ENCODE data around the gene GPR108. TPM values are rescaled to one million over a fixed set of nuclear protein-coding genes. Genes with fewer than 3 reads are reported as not detected.

GPR108 gene
- total RNA-seq, 1 donor from 2014 or later, result 72.8 TPM

DNA sequence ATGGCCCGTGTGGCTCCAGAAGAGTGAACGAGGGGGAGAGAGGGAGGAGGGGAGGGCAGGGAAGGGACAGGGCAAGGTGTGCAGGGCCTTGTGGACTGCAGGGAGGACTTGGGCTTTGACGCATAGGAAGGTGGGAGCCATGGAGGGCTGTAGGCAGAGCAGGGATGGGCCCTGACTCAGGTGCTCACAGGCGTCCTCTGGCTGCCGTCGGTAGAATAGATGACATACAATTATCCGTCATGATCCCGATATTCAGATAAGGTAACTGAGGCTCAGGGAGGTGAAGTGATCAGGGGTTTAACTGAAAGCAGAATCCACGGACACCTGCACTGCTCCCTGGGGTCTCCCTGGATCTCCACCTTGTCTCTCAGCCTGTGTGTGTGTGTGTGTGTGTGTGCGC lies 20.3 kb downstream of the GPR108 start:
- Mint-ChIP-seq H3K27me3 (peaks cover 25% of the 10 kb centered on the region), H3K9me3 (ENCODE audit: low read depth) (no peaks in the 10 kb centered on the region), H3K36me3 (ENCODE audit: insufficient read depth) (no peaks in the 10 kb centered on the region), H3K4me1 (ENCODE audit: low read depth) (no peaks in the 10 kb centered on the region), H3K27ac (no peak overlapping the region), H3K4me3 (ENCODE audit: low read depth) (no peak overlapping the region)
- no peak for DNase-seq (ENCODE audit: low spot score, unreplicated experiment)
- TF ChIP-seq, protein P1, sequence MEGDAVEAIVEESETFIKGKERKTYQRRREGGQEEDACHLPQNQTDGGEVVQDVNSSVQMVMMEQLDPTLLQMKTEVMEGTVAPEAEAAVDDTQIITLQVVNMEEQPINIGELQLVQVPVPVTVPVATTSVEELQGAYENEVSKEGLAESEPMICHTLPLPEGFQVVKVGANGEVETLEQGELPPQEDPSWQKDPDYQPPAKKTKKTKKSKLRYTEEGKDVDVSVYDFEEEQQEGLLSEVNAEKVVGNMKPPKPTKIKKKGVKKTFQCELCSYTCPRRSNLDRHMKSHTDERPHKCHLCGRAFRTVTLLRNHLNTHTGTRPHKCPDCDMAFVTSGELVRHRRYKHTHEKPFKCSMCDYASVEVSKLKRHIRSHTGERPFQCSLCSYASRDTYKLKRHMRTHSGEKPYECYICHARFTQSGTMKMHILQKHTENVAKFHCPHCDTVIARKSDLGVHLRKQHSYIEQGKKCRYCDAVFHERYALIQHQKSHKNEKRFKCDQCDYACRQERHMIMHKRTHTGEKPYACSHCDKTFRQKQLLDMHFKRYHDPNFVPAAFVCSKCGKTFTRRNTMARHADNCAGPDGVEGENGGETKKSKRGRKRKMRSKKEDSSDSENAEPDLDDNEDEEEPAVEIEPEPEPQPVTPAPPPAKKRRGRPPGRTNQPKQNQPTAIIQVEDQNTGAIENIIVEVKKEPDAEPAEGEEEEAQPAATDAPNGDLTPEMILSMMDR (IDR thresholded peaks at IDR 0.05; ENCODE audit: unreplicated experiment), result peak; percentile 12

DNA sequence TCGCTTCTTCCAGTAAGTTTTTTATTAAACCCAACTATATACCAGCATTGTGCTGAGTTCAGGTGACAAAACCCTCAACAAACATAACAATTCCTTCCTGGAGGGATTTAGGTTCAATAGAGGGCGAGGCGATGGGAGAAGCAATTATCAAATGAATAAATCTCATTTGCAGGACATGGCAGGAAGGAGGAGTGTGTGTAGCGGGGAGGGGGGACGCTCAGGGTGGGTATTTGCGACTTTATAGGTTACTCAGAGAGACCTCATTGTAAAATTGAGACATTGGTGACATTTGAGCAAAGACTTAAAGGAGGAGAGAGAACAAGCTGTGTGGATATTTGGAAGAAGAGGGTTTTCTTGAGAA lies 20.8 kb downstream of the GPR108 start:
- Mint-ChIP-seq H3K36me3 (ENCODE audit: insufficient read depth) (no peaks in the 10 kb centered on the region), H3K4me1 (ENCODE audit: low read depth) (no peaks in the 10 kb centered on the region), H3K27me3 (peaks cover 28% of the 10 kb centered on the region), H3K27ac (no peak overlapping the region), H3K4me3 (ENCODE audit: low read depth) (no peak overlapping the region), H3K9me3 (ENCODE audit: low read depth) (no peaks in the 10 kb centered on the region)
- no peak for DNase-seq (ENCODE audit: low spot score, unreplicated experiment)
- TF ChIP-seq, protein P1 (IDR thresholded peaks at IDR 0.05; ENCODE audit: unreplicated experiment), result no peak

DNA sequence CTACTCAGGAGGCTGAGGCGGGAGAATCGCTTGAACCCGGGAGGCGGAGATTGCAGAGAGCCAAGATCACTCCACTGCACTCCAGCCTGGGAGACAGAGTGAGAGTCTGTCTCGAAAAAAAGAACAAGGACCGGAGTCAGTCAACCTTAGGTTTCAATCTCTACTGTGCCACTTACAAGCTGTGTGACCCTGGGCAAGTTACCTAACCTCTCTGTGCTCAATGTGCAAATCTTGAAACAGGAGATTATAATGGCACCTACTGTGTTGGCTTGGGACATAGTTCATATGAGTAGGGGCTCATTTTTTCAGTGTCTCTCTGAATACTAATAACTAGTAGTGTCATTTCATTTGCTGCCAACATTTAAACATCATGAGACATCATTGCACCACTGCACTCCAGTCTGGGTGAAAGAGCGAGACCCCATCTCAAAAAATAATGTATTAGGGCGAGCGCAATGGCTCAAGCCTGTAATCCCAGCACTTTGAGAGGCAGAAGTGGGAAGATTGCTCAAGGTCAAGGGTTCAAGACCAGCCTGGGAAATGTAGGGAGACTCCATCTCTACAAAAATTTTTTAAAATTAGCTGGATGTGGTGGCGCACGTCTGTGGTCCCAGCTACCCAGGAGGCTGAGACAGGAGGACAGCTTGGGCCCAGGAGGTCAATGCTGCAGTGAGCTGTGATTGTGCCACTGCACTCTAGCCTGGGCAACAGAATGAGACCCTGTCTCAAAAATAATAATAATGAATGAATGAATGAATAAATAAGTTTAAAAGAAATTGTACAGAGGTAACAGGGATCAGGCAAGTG lies 22.4 kb downstream of the GPR108 start:
- no peak overlapping the region for H3K4me3 Mint-ChIP-seq (ENCODE audit: low read depth)
- H3K9me3 Mint-ChIP-seq (ENCODE audit: low read depth), result no peaks in the 10 kb centered on the region
- H3K27me3 Mint-ChIP-seq, result peaks cover 42% of the 10 kb centered on the region
- DNase-seq (ENCODE audit: low spot score, unreplicated experiment), result no peak
- H3K36me3 Mint-ChIP-seq (ENCODE audit: insufficient read depth), result no peaks in the 10 kb centered on the region
- TF ChIP-seq, protein P1 (IDR thresholded peaks at IDR 0.05; ENCODE audit: unreplicated experiment), result no peak
- no peaks in the 10 kb centered on the region for H3K4me1 Mint-ChIP-seq (ENCODE audit: low read depth)
- H3K27ac Mint-ChIP-seq, result no peak overlapping the region

DNA sequence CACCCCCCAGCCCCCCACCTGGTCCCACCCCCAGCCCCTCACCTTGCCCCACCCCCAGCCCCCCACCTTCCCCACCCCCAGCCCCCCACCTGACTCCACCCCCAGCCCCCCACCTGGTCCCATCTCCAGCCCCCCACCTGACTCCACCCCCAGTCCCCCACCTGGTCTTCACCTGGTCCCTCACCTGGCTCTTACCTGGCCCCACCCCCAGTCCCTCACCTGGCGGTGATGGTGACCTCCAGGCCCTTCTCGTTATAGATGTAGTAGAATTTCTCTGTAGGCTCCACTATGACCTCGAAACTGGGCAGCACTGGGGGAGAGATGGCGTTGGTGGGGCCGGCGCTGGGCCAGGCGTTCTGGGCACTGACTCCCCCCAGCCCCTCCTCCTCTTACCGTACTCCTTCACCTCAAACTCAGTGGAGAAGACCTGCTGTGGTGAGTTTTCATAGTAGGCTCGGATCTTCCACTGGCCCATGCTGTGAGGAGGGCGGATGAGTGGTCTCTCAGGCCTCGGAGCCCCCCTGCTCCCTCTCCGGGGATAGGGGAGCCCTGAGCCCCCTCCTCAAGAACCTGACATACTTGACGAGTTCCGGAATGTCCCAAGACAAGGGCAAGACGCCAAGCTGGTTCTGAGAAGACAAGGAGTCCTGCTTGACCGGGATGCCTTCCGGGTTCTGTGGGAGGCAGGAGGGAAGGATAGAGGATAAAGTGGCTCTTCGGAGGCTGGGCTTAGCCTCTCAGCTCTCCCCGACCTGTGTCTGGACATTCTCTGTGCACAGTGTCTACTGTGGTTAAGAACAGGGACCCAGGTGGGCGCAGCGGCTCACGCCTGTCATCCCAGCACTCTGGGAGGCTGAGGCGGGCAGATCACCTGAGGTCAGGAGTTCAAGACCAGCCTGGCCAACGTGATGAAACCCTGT lies 23.3 kb downstream of the GPR108 start:
- TF ChIP-seq, protein P1 (IDR thresholded peaks at IDR 0.05; ENCODE audit: unreplicated experiment), result no peak
- peaks cover 46% of the 10 kb centered on the region for H3K27me3 Mint-ChIP-seq
- H3K27ac Mint-ChIP-seq, result no peak overlapping the region
- no peaks in the 10 kb centered on the region for H3K36me3 Mint-ChIP-seq (ENCODE audit: insufficient read depth)
- H3K9me3 Mint-ChIP-seq (ENCODE audit: low read depth), result no peaks in the 10 kb centered on the region
- H3K4me1 Mint-ChIP-seq (ENCODE audit: low read depth), result no peaks in the 10 kb centered on the region
- H3K4me3 Mint-ChIP-seq (ENCODE audit: low read depth), result no peak overlapping the region
- DNase-seq (ENCODE audit: low spot score, unreplicated experiment), result no peak

All from progenitor cell of endocrine pancreas (in vitro differentiated cells).